Superior temporal gyrus (tissue), 1 donor: ENCODE data around the gene NUB1.

Experiments
- DNase-seq: peaks from one replicate; pipeline ENCODE4 v3.0.0-alpha.2; 2016; ENCODE audit errors: extremely low spot score

Gene NUB1

GRCh38 chr7:151377406-151377805 lies 35.8 kb downstream of the NUB1 start:
- DNase-seq = no peak

GRCh38 chr7:151378011-151378410 lies 36.4 kb downstream of the NUB1 start:
- DNase-seq = no peak

- DNase-seq = no peak
Measured at GRCh38 chr7:151378496-151379192, 37.0 kb downstream of the NUB1 start.

GRCh38 chr7:151379193-151379520 lies 37.5 kb downstream of the NUB1 start:
- DNase-seq = no peak

GRCh38 chr7:151379534-151380198 lies 38.1 kb downstream of the NUB1 start:
- DNase-seq = no peak

GRCh38 chr7:151380199-151381097 lies 38.8 kb downstream of the NUB1 start:
- no peak for DNase-seq

- no peak for DNase-seq
Measured at GRCh38 chr7:151381098-151381347, 39.4 kb downstream of the NUB1 start.

GRCh38 chr7:151381348-151382078 lies 39.9 kb downstream of the NUB1 start:
- DNase-seq = no peak

GRCh38 chr7:151382079-151382885 lies 40.7 kb downstream of the NUB1 start:
- DNase-seq = no peak

GRCh38 chr7:151383638-151384351 lies 42.2 kb downstream of the NUB1 start:
- no peak for DNase-seq

- no peak for DNase-seq
Measured at GRCh38 chr7:151384352-151384697, 42.7 kb downstream of the NUB1 start.

- no peak for DNase-seq
Measured at GRCh38 chr7:151384776-151385625, 43.4 kb downstream of the NUB1 start.

- no peak for DNase-seq
Measured at GRCh38 chr7:151385626-151386300, 44.2 kb downstream of the NUB1 start.

- DNase-seq = no peak
Measured at GRCh38 chr7:151386301-151387160, 44.9 kb downstream of the NUB1 start.

- no peak for DNase-seq
Measured at GRCh38 chr7:151387161-151388006, 45.8 kb downstream of the NUB1 start.

GRCh38 chr7:151388007-151388297 lies 46.3 kb downstream of the NUB1 start:
- DNase-seq = no peak

- no peak for DNase-seq
Measured at GRCh38 chr7:151388430-151388829, 46.8 kb downstream of the NUB1 start.
